Cortex of kidney (tissue), 1 donor: ENCODE results near the gene NUMBL.
"Not testable (repeated sequence)": the region's sequence is repeated elsewhere in the genome, so short reads cannot be mapped to it uniquely, and the experiment has no call there.

Source experiments
- DNase-seq: peaks from one replicate; lab custom pipeline; 2025; lab: John Stamatoyannopoulos, UW

NUMBL gene

DNA sequence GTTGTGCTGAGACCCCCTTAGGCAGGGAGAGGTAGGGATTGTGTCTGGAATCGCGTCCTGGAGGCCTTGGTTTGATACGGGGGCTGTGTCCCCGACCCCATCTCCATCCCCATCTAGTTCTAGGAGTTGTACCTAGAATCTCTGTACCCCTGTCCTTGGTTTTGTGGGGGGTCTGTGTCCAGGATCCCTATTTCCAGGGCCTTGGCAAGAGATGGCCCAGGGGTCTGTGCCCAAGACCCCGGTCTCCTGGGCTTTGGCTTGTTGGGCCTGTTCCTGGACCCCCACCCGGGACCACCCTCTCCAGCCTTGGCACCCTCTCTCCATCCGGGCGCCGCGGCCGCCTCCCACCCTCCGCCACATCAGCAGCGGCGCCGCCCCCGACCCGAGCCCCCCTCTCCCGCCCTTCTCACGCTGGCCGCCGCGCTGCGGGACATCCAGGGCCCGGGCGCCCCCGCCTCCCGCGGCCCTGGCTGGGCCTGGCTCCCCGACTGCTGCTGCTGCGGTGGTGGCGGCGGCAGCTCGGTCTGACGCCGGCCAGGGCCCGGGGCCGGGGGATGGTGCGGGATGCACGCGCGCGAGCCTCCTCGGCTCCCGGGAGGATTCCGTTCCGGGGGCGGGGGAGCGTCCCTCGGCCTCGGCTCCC is at the start of gene NUMBL:
Gene NUMBL (minus strand): TSS at position 602 of the 643 bp plus-strand sequence. CDS start 168 bp downstream, at position 434.
- DNase-seq: no peak

DNA sequence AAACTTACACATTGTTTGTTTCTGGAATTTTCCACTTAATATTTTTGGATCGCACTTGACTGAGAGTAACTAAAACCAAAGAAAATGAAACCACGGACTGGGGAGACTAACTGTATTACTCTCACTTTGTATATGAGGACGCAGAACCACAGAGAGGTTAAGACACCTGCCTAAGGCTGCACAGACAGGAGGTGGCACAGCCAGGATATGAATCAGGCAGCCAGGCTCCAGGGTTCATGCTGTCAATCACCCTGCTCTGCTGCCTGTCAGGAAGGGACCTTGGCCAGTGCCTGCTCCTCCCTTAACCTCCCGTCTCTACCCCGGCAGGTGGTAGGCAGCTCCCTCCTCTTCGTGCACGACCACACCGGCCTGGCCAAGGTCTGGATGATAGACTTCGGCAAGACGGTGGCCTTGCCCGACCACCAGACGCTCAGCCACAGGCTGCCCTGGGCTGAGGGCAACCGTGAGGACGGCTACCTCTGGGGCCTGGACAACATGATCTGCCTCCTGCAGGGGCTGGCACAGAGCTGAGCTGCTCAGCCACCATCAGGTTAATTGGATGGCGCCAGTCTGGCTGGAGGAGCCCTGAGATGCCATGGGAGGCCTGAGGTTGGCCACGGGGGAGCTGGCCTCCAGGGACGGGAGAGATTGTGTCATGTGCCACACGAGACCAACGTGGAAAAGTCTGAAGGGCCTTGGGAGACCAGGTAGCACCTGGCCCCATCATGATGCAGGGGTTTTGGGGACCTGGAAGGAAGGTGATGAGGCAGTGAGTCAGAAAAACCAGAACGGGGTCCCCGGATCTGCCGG is 48.8 kb upstream of the NUMBL start:
- DNase-seq: no peak

DNA sequence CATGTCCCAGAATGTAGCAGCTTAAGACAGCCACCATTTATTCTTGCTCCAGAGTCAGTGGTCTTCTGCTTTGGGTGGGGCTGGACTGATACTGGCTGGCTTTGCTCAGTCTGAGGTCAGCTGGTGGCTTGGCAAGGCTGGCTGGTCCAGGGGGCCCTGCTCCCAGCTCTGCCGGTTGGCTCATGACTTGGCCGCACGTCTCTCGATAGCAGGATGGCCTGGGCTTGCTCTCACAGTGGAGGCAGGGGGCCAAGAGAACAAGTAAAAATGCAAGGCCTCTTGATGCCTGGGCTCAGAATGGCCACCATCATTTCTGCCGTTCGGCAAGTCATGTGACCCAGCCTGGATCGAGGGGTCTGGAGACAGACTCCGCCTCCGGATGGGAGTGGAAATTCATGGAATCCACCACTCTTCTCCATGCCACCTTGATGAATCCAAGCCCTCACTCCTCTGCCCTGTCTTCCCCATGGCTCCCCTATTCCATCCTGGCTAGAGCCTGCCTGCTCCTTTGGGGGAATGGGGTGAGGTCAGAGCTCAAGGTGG is 46.7 kb upstream of the NUMBL start:
- no peak for DNase-seq

DNA sequence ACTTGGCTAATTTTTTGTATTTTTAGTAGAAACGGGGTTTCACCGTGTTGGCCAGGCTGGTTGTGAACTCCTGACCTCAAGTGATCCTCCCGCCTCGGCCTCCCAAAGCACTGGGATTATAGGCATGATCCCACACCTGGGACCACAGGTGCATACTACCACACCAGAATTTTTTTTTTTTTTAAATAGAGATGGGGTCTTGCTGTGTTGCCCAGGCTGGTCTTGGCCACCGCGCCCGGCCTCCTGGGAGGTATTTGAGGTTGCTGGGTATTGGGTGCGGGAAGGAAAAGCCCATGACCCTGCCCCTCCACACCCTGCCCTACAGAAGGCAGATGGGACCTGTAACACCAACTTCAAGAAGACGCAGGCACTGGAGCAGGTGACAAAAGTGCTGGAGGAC is 46.2 kb upstream of the NUMBL start:
- DNase-seq: no peak

DNA sequence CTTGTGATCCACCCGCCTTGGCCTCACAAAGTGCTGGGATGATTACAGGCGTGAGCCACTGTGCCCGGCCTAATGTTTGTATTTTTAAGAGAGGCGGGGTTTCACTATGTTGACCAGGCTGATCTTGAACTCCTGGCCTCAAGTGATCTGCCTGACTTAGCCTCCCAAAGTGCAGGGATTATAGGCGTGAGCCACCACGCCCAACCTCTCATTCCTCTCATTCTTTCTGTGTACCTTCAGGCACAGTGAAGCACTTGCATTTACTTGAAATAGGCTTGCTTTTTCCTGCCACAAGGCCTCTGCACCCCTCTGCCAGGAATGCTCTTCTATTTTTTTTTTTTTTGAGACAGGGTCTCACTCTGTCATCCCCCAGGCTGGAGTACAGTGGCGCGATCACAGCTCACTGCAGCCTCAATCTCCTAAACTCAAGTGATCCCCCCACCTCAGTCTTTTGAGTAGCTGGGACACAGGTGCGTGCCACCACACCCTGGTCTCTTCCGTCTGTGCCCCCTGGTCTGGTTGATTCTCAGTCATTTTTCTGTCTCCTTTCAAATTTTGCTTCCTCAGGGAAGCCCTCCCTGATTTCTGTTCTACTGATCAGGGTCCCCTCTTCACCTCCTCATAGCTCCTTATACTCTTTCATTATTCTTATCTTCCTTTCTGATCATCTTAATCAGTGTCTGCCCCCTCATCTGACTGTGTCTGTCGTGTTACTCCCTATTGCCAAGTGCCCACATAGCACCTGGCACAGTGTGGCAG is 44.7 kb upstream of the NUMBL start:
- DNase-seq: no peak

DNA sequence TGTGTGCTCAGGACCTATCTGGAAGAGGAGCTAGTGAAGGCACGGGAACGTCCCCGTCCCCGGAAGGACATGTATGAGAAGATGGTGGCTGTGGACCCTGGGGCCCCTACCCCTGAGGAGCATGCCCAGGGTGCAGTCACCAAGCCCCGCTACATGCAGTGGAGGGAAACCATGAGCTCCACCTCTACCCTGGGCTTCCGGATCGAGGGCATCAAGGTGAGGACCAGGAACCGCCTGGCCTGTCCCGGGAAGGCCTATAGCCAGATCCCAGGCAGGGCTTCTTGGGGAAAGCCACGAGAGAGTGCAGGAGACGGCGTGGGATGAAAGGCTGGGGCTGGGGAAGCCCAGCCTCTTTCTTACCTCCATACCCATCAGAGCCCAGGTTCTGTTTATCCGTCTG is 42.7 kb upstream of the NUMBL start:
- DNase-seq: no peak

DNA sequence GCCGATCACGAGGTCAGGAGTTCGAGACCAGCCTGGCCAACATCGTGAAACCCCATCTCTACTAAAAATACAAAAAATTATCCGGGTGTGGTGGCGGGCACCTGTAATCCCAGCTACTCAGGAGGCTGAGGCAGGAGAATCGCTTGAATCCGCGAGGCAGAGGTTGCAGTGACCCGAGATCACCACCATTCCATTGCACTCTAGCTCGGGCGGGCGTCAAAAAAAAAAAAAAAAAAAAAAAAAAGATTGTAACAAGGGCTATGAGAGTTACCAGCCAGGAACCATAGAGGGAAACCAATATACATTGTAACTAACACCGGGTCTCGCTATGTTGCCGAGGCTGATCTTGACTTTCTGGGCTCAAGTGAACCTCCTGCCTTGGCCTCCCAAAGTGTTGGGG is 41.9 kb upstream of the NUMBL start:
- not testable (repeated sequence) for DNase-seq

DNA sequence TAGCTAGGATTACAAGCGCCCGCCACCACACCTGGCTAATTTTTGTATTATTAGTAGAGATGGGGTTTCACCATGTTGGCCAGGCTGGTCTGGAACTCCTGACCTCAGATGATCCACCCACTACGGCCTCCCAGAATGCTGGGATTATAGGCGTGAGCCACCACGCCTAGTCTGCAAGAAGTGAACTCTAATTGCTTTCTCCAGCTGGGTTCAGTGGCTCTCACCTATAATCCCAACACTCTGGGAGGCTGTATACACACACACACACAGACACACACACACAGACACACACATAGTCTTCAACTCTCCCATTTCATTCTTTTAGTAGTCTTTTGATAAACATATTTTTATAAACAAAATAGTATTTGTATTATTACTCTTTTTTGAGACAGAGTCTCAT is 39.6 kb upstream of the NUMBL start:
- DNase-seq: not testable (repeated sequence)

DNA sequence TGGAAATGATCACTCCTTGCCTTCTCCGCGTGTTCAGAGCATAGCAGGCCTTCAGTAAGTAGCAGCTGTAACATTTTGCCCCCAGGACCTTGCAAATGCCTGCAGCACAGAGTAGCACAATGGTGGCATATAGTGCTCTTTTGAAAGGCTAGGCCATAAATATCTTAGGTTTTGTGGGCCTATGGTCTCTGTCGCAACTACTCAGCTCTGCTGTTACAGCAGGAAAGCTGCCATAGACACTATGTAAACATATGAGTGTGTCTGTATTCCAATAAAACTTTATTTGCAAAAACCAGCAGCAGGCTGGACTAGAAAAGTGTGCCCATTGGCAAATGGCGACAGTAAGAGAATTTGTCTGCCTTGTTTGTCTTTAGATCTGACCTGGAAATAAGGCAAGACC is 35.8 kb upstream of the NUMBL start:
- no peak for DNase-seq

DNA sequence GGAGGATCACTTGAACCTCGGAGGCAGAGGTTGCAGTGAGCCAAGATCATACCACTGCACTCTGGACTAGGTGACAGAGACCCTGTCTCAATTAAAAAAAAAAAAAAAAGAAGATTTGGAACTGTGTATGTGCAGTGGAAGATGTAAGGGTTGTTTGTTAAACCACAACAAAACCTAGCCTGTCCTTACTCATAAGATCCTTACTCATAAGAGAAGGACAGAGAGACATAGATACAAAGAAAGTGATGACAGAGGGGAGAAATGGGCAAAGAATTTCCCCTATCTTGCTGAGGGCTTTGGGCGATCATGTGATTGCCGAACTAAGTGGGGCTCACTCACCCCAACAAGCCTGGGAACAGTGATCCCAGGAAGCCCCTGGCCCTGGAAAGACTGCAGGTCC is 34.4 kb upstream of the NUMBL start:
- no peak for DNase-seq

DNA sequence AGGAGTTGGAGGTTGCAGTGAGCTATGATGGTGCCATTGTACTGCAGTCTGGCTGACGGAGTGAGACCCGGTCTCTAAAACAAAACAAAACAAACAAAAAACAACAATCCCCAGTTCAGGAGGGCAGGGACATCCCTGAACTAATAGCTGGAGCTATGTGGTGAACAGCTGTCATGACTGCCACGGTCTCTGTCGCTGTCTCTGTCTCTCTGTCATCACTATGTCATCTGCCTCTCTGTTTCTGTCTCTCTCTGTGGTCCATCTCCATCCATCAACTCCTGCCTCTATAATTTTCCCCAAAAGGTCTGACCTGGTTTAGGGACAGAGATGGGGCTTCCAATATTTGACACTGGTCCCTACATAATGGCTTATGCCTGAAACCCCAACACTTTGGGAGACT is 33.9 kb upstream of the NUMBL start:
- no peak for DNase-seq

DNA sequence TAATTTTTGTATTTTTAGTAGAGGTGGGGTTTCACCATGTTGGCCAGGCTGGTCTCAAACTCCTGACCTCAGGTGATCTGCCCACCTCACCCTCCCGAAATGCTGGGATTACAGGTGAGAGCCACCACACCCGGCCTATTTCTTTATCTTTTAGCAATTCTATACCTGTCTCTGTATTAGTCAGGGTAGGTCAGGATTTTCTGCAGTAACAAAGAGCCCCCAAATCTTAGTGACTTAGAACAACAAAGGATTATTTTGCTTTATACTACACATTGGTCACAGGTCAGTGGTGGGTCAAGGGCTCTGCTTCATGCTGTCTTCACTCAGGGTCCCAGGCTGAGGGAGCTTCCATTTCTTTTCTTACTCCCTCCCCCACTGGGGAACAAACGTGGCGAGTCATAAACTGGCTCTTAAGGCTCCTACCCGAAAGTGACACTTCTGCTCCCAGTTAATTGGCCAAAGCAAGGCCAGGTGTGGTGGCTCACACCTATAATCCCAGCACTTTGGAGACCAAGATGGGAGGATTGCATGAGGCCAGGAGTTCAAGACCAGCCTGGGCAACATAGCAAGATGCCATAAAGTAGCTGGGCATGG is 33.3 kb upstream of the NUMBL start:
- no peak for DNase-seq

DNA sequence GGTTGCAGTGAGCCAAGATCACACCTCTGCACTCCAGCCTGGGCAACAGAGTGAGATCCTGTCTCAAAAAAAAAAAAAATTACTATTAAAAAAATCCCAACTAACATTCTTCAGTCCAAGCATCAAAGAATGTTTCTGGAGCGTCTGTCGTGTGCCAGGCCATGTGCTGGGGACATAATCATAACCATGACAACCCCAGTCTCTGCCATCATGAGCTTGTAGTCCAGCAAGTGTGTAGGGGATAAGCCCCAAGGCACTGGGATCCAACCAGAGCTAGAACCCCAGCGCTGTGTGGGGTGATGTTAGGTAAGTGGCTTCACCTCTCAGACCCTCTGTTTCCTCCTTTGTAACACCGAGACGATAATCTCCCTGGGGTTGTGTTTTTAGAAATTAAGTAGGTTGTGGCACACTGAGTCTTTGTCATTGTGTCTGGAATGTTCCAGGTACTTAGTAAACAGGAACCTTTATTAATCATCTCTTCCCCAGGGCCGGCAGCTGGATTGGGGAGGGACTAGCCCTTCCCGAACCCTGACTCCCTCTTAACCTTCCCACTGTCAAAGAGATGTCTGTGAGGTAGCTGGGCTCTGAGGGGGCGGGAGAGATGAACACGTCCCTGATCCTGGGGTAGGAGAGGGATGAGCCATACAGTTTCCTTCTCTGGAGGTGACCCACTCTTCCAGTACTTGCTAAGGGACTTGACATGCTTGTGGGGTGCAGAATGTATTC is 31.6 kb upstream of the NUMBL start:
- no peak for DNase-seq

DNA sequence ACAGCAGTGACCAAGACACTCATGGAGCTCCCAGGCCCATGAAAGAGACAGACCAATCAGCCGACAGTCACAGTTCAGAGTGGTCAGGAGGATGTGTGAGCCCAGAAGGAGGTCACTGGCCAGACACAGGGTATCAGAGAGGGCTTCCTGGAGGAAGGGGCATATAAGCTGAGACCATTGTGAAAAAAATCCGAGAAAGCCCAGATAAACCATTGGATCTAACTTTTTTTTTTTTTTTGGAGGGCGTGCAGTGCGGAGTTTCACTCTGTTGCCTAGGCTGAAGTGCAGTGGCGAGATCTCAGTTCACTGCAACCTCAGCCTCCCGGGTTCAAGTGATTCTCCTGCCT is 30.7 kb upstream of the NUMBL start:
- DNase-seq: no peak

DNA sequence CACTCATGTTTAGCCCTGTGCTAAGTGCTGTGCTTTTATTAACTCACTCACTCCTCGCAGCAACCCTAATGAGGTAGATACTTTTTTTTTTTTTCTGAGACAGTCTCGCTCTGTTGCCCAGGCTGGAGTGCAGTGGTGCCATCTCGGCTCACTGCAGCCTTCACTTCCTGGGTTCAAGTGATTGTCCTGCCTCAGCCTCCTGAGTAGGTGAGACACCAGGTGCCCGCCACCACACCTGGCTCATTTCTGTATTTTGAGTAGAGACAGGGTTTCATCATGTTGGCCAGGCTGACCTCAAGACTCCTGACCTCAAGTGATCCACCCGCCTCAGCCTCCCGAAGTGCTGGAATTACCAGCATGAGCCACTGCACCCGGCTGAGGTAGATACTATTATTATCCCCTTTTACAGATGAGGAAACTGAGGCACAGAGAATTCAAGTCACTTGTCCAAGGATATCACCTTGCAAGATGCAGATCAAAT is 29.0 kb upstream of the NUMBL start:
- DNase-seq: no peak

DNA sequence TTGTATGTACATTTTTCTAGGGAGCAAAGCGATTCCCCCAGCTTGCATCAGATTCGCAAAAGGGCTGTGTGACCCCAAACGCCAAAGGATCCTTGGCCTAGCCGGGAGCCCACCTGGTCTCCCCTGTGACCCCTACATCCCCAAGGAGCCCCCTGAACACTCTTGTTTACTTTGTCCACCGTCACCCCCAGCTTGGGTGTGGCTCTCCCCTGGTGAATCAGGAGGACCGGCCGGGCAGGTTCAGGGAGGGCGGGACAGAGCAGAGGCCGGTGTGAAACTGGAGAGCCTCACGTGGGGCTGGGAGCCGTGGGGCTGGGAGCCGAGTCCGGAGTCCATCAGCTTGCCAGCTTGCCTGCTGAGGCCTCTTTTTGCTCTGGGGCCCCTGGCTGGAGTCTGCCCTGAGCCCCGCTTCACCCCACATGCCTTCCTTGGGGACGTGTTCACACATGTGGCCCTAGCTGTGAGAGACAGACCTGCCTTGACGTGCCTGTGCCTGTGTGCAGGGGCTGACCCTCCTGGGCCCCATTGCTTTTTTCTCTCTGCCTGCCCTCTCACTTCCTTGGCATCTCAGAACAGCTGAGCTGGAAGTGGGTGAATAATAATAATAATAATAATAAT is 28.4 kb upstream of the NUMBL start:
- DNase-seq: no peak

DNA sequence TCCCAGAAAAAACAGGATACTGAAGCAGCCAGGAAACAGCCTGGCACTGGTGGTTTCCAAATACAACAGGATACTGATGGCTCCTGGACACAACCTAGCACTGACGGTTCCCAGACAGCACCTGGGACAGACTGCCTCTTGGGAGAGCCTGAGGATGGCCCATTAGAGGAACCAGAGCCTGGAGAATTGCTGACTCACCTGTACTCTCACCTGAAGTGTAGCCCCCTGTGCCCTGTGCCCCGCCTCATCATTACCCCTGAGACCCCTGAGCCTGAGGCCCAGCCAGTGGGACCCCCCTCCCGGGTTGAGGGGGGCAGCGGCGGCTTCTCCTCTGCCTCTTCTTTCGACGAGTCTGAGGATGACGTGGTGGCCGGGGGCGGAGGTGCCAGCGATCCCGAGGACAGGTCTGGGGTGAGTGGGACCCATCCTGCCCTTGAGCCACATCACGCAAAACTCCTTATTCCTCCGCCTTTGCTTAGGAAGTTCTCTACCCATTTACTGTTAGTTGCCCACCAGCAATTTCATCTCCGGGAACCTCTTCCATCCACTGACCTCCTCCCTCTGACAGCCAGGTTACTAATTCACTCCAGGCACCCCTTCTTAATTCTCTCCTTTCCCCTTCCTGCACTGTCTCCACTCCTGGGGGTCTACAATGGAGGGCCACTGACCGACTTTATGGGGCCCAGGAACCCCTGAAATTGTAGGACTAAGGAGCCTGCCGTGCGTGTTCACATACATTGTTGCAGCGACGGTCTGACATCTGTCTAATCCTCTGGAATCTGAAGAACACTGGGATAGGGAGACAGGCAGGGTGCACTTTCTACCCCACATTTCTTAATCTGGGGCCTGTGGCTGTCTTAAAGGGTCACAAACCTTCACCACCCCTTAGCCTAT is 27.7 kb upstream of the NUMBL start:
- DNase-seq: no peak

DNA sequence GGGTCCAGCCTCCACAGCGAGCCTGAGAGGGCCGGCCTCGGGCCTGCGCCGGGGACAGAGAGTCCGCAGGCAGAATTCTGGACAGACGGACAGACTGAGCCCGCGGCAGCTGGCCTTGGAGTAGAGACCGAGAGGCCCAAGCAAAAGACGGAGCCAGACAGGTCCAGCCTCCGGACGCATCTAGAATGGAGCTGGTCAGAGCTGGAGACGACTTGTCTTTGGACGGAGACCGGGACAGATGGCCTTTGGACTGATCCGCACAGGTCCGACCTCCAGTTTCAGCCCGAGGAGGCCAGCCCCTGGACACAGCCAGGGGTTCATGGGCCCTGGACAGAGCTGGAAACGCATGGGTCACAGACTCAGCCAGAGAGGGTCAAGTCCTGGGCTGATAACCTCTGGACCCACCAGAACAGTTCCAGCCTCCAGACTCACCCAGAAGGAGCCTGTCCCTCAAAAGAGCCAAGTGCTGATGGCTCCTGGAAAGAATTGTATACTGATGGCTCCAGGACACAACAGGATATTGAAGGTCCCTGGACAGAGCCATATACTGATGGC is 27.0 kb upstream of the NUMBL start:
- no peak for DNase-seq

DNA sequence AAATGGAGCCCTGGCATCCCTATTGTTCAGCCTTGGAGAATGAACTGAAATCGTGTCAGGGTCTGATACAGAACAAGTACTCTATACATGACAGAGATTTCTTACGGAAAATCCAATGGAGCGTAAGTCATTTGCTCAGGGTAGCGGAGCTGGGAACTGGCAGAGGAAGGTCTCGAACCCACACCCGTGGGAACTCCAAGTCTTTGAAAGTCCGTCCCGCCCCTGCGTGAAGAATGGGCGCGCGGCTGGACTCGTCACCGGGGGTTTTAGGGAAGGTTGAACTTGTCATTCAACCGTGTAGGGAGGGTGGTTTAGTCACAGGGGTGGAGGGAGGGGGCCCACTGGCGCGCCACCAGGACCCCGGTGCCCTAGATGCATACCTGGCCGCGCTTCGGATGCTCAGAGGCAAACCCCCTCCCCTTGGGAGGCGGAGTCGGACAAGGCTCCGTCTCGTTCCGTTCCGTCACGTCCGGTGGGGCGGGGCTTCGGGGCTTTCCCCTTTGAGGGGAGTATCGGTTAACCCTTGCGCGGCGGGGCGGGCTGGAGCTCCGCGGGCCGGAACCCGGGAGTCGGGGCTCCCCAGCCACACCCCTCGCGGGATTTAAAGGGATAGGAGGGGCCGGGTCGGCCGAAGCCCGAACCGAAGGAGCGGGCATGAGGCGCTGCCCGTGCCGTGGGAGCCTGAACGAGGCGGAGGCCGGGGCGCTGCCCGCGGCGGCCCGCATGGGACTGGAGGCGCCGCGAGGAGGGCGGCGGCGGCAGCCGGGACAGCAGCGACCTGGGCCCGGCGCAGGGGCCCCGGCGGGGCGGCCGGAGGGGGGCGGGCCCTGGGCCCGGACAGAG is 26.3 kb upstream of the NUMBL start, which contains the start of the genes COQ8B and ITPKC:
Gene COQ8B (minus strand): TSS at position 405 of the 843 bp plus-strand sequence. CDS start 2,254 bp downstream, outside the sequence.
Gene ITPKC (plus strand): TSS at position 631 of the 843 bp plus-strand sequence. CDS start 24 bp downstream, at position 655.
- DNase-seq: peak; percentile 82
